GM18868 (cell line): ENCODE data around the gene TBRG4.

ENCODE experiments used
- ATAC-seq: cut with Tn5 transposase; IDR thresholded peaks from one replicate; pipeline ENCODE4 v1.9.1; 2021; ENCODE audit warnings: mild to moderate bottlenecking, moderate library complexity; ENCODE audit not compliant: unreplicated experiment

Gene TBRG4

GRCh38 chr7:45145881-45146280, 34.4 kb upstream of the TBRG4 start:
- no peak for ATAC-seq

DNA sequence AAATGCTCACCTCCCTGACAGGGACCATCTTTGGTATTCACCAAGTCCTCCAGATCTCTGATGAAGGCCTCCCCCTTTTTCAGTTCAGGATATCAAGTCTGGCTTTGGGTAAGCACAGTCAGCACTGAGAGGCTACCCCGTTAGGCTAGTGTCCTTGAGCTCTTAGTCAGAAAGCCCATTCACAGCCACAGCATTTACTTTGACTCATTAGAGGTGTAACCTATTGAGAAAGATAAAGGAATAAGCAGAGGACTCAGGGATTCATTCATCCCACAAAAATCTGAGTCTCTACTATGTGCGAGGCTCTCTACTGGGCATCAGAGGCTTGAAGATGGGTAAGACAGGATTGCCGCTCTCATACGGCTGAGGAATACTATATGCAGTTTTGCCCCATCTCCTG, 32.1 kb upstream of the TBRG4 start:
- no peak for ATAC-seq

DNA sequence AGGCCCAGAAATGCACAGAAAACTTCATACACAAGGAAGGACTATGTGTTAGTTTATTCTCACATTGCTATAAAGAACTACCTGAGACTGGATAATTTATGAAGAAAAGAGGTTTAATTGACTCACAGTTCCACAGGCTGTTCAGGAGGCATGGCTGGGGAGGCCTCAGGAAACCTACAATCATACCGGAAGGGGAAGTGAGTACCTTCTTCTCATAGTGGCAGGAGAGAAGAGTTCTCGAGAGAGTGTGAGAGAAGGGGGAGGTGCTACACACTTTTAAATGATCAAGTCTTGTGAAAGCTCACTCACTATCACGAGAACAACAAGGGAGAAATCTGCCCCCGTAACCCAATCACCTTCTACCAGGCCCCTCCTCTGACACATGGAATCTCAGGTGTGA, 29.3 kb upstream of the TBRG4 start:
- ATAC-seq: no peak

- ATAC-seq: no peak
These were observed 27.2 kb upstream of the TBRG4 start for GRCh38 chr7:45138433-45139267.

- ATAC-seq: peak; percentile 71
These were observed 24.9 kb upstream of the TBRG4 start for GRCh38 chr7:45136106-45137060.

DNA sequence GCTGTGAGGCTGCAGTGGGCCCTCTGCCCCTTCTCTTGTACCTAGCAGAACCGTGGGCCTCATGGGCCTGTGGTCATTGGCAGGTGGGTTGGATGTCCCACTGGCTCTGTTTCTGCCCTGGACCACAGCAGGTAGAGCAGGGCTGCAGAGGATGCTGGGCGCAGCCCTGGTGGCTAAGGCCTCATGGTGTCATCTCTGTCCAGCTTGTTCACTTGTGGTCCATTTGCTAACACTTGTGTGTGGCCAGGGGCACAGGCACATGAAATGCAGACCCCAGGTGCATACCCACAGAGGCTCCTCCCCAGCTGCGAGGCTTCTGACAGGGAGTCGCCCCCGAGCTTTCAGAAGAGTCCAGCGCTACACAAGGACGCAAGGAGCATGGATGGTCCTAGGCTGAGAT, 22.4 kb upstream of the TBRG4 start:
- no peak for ATAC-seq

- no peak for ATAC-seq
These were observed 21.9 kb upstream of the TBRG4 start for GRCh38 chr7:45133352-45133751.

- ATAC-seq: no peak
These were observed 21.3 kb upstream of the TBRG4 start for GRCh38 chr7:45132708-45133320.

DNA sequence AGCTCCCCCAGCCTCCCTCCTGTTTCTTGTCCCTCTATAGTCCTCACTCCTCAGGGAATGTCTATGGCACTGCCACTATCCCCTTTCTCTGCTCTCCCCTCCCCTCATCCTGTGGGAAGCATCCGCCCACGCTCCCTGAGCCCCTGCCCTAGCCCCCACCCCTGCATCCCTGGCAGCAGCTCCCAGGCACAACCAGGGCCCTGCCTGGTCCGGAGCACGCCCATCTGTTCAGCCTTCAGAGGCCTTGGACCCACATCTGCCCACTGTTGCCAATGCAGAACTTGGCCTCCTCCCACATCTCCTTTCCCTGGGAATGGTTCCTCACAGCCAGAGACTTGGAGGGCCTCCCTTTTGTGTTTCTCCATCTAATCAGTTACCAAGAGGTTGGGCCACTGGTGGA, 20.4 kb upstream of the TBRG4 start:
- no peak for ATAC-seq

DNA sequence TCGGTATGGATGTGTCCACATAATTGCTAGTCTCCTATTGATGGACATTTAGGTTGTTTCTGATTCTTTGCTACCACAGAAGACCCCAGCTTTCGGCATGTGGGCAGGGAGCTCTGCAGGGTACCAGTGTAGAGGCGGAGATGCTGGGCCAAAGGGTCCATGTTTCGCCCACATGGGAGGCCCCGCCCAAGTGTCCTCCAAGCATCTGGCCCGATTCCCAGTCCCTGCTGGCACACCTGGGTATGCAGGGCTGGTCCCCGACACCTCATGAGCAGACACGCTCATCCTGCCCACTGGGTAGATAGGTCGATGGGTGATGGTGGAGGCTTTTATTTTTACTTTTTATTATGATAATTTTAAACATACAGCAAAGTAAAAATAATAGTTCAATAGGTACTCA, 19.4 kb upstream of the TBRG4 start:
- ATAC-seq: no peak

DNA sequence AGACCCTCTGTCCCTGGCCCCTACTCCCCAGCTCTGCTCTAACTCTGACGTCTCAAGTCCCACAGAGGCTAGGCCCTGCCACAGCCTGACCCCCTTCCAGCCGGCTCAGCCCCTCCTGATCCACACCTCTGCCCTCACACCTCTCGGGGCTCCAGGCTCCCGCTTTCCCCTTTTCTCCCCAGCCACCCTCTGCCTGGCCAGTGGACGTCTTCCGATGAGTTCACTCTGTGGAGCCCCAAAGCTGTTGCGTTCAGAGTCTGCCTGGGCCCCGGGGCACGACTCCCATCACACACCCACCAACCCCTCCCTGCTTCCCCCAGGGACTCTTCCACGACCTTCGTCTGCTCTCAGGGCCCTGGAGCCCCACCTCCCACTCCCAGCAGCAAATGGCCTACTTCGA, 18.4 kb upstream of the TBRG4 start:
- no peak for ATAC-seq

GRCh38 chr7:45129181-45129800, 17.8 kb upstream of the TBRG4 start:
- no peak for ATAC-seq

DNA sequence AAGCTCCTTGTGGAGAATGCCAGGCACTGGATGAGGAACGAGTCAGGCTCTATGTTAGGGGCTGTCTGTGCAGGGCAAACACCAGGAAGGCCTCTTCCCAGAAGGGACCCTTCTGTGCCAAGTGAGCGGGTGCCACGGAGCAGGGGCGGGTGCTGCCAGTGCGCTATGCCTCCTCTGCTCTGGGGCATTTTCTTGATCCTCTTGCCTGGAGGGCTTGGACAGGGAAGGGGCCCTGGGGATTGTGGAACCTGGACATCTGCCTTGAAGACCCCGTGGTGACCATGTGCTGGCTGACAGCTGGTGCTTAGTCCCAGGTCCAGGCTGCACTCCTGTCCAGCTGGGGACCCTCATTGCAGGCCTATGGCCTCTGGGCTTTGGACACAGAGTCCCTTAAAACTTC, 15.4 kb upstream of the TBRG4 start:
- no peak for ATAC-seq

DNA sequence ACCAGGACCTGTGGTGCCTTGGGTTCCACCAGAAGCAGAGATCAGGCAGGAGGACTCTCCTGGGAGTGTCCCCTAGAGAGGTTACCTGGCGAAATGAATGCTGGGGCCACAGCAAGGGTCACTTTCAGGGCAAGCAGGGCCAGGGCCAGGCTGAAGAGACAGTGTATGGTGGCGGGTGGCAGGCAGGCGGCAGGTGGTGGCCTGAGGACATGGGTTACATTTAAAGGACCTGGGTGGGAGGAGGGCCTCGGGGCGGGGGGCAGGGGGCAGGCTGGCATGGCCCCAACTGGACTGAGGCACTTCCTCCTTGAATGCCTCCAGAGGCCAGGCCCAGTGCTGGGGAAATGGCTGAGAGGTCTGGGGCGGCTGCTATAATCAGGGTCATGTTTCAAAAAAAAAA, 14.7 kb upstream of the TBRG4 start:
- ATAC-seq: no peak

GRCh38 chr7:45125193-45125904, 13.9 kb upstream of the TBRG4 start:
- ATAC-seq: no peak

GRCh38 chr7:45123913-45124710, 12.6 kb upstream of the TBRG4 start:
- no peak for ATAC-seq

- ATAC-seq: no peak
These were observed 11.7 kb upstream of the TBRG4 start for GRCh38 chr7:45122975-45123860.

DNA sequence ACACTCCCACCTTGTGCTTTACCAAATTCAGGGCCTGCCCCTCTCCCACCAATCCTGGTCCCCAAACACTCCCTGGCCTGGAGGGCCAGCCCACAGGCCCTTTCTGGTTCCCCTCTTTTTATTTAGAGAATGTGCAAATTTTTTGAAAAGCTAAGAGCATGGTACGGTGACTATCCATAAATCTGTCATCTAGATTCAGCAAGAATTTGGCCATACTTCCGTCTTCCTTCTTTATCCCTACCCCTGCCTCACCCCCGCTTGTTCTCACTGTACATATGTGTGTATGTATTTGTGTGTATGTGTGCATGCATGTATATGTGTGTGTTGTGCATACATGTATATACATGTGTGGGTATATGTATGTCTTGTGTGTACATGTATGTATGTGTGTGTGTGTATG, 8.1 kb upstream of the TBRG4 start:
- ATAC-seq: no peak

DNA sequence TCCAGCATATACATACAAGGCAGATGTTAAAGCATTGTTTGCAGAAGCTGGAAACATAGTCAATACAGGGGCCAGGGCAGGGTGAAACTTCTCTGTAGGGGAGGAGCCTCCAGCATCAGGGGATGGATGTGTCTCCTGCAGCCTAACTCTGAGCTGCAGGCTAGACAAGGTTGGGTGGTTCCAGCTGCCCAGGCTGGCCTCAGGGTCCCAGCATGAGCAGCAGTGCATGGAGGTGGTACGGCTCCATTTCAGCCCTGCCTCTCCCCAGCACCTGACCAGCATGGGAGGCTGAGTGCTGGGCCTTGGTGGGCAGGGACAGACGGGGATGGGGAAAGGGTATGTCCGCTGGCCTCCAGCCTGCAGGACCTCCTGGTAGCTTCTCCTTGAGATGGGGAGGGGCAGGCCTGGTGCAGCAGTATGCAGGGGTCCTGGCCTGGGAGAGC, 7.4 kb upstream of the TBRG4 start:
- ATAC-seq: no peak
